SK-N-SH treated with all-trans-retinoic acid at 6 μM for 48 hours (cell line): ENCODE data around the gene APOLD1.

ENCODE experiments used
- ATAC-seq: fragments of 200-7000 bp; cut with Tn5 transposase; 3 replicates; pipeline ENCODE4 v1.9.1; 2020; ENCODE audit warnings: mild to moderate bottlenecking, moderate library complexity
- ARNTL ChIP-seq: fragments of 450-650 bp; formaldehyde crosslinking; IDR thresholded peaks from 2 replicates; pipeline ENCODE4 v1.5.0; 2020; ENCODE audit warnings: low read depth, mild to moderate bottlenecking, moderate library complexity, borderline replicate concordance
- BACH2 ChIP-seq: fragments of 250-450 bp; sonication (Bioruptor Pico); IDR thresholded peaks from 2 replicates; pipeline ENCODE4 v1.9.0; 2021; ENCODE audit warnings: mild to moderate bottlenecking, borderline replicate concordance
- CSDC2 ChIP-seq: fragments of 250-450 bp; sonication (Bioruptor Pico); IDR thresholded peaks from 2 replicates; pipeline ENCODE4 v1.5.0; 2020; ENCODE audit warnings: mild to moderate bottlenecking, moderate library complexity
- ESRRG ChIP-seq: fragments of 250-450 bp; sonication (Bioruptor Pico); IDR thresholded peaks from 2 replicates; pipeline ENCODE4 v1.6.1; 2021; ENCODE audit warnings: mild to moderate bottlenecking
- GLIS3 ChIP-seq: fragments of 250-450 bp; sonication (Bioruptor Pico); IDR thresholded peaks from 2 replicates; pipeline ENCODE4 v1.5.0; 2020; ENCODE audit warnings: mild to moderate bottlenecking, moderate library complexity
- ISL1 ChIP-seq: fragments of 250-450 bp; sonication (Bioruptor Pico); IDR thresholded peaks from 2 replicates; pipeline ENCODE4 v2.1.2; 2022; ENCODE audit warnings: mild to moderate bottlenecking, moderate library complexity
- OSR1 ChIP-seq: fragments of 250-450 bp; sonication (Bioruptor Pico); IDR thresholded peaks from 2 replicates; pipeline ENCODE4 v1.8.0; 2022; ENCODE audit warnings: moderate library complexity, mild to moderate bottlenecking, inconsistent platforms
- PATZ1 ChIP-seq: fragments of 250-450 bp; sonication (Bioruptor Pico); IDR thresholded peaks from 2 replicates; pipeline ENCODE4 v1.8.0; 2020; ENCODE audit warnings: mild to moderate bottlenecking, moderate library complexity, borderline replicate concordance
- POU6F1 ChIP-seq: fragments of 250-450 bp; sonication (Bioruptor Pico); IDR thresholded peaks from 2 replicates; pipeline ENCODE4 v1.8.0; 2021; ENCODE audit warnings: low read depth, mild to moderate bottlenecking, moderate library complexity, borderline replicate concordance
- PPARA ChIP-seq: fragments of 250-450 bp; sonication (Bioruptor Pico); IDR thresholded peaks from 2 replicates; pipeline ENCODE4 v1.5.0; 2020; ENCODE audit warnings: mild to moderate bottlenecking, borderline replicate concordance
- RARB ChIP-seq: fragments of 250-450 bp; sonication (Bioruptor Pico); IDR thresholded peaks from 2 replicates; pipeline ENCODE4 v1.8.0; 2021; ENCODE audit warnings: mild to moderate bottlenecking, moderate library complexity
- SNAI2 ChIP-seq: fragments of 250-450 bp; sonication (Bioruptor Pico); IDR thresholded peaks from 2 replicates; pipeline ENCODE4 v1.5.0; 2020; ENCODE audit warnings: mild to moderate bottlenecking, moderate library complexity
- TCF4 ChIP-seq: fragments of 250-450 bp; sonication (Bioruptor Pico); IDR thresholded peaks from 2 replicates; pipeline ENCODE4 v1.8.0; 2021; ENCODE audit warnings: mild to moderate bottlenecking, moderate library complexity, borderline replicate concordance
- ZC3H10 ChIP-seq: fragments of 250-450 bp; sonication (Bioruptor Pico); IDR thresholded peaks from 2 replicates; pipeline ENCODE4 v1.5.1; 2021; ENCODE audit warnings: mild to moderate bottlenecking, moderate library complexity
- ZFP30 ChIP-seq: fragments of 450-650 bp; formaldehyde crosslinking; IDR thresholded peaks from 2 replicates; pipeline ENCODE4 v1.5.0; 2022; ENCODE audit warnings: mild to moderate bottlenecking, moderate library complexity
- ZNF565 ChIP-seq: fragments of 450-650 bp; formaldehyde crosslinking; conservative IDR thresholded peaks from 2 replicates; pipeline ENCODE4 v1.5.0; 2020; ENCODE audit warnings: low read depth, mild to moderate bottlenecking, moderate library complexity
- ZNF70 ChIP-seq: fragments of 450-650 bp; formaldehyde crosslinking; IDR thresholded peaks from 2 replicates; pipeline ENCODE4 v1.5.0; 2020; ENCODE audit warnings: mild to moderate bottlenecking, moderate library complexity
- TF ChIP-seq, protein P1 (sequence below): fragments of 250-450 bp; sonication (Bioruptor Pico); IDR thresholded peaks from 2 replicates; pipeline ENCODE4 v1.5.0; 2020; ENCODE audit warnings: mild to moderate bottlenecking, moderate library complexity
- TF ChIP-seq, protein P2 (sequence below): fragments of 250-450 bp; sonication (Bioruptor Pico); IDR thresholded peaks from 2 replicates; pipeline ENCODE4 v1.5.1; 2020; ENCODE audit warnings: low read depth, mild to moderate bottlenecking, moderate library complexity

The APOLD1 gene

DNA sequence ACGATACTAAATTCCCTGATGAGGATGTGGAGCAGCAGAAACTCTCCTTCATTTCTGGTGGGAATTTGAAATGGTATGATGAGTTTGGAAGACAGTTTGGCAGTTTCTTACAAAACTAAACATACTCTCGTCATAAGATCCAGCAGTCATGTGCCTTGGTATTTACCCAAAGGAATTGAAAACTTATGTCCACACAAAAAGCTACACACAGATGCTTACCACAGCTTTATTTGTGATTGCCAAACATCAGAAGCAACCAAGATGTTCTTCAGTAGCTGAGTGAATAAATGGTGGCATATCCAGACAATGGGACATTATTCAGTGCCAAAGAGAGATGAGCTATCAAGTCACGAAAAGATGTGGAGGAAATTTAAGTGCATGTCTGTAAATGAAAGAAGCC is 10.7 kb upstream of the APOLD1 start (continued):
- TF ChIP-seq ESRRG (CRISPR knock-in tag) (no peak), SNAI2 (CRISPR knock-in tag) (no peak), ZFP30 (CRISPR knock-in tag) (no peak), TCF4 (CRISPR knock-in tag) (no peak), ISL1 (CRISPR knock-in tag) (no peak), CSDC2 (CRISPR knock-in tag) (no peak)

DNA sequence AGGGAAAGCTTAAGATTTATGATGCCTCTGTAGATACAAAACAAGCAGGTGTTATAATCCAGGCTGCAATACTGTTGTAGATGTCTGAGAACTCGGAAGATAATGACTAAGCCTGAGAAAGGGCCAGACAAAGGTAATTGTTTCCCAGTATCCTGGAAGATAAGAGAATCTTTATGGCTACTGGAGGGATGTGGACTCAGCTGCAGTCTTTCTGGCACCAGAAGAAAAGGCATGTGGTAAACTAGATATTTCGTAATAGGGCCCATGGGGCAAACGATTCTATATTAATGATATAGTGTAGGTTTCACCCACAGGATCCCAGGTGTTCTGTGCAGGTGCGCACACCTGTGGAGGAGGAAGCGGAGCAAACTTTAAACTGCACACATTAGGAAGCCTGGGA is 9.2 kb upstream of the APOLD1 start:
- TF ChIP-seq GLIS3 (CRISPR knock-in tag) (no peak), ISL1 (CRISPR knock-in tag) (peak; percentile 67), PATZ1 (CRISPR knock-in tag) (no peak)

GRCh38 chr12:12777092-12777491 is 8.4 kb upstream of the APOLD1 start:
- ATAC-seq: no peak
- no peak for TF ChIP-seq POU6F1 (CRISPR knock-in tag)
- TF ChIP-seq ESRRG (CRISPR knock-in tag): no peak
- no peak for TF ChIP-seq ZNF70
- TF ChIP-seq, protein P1, sequence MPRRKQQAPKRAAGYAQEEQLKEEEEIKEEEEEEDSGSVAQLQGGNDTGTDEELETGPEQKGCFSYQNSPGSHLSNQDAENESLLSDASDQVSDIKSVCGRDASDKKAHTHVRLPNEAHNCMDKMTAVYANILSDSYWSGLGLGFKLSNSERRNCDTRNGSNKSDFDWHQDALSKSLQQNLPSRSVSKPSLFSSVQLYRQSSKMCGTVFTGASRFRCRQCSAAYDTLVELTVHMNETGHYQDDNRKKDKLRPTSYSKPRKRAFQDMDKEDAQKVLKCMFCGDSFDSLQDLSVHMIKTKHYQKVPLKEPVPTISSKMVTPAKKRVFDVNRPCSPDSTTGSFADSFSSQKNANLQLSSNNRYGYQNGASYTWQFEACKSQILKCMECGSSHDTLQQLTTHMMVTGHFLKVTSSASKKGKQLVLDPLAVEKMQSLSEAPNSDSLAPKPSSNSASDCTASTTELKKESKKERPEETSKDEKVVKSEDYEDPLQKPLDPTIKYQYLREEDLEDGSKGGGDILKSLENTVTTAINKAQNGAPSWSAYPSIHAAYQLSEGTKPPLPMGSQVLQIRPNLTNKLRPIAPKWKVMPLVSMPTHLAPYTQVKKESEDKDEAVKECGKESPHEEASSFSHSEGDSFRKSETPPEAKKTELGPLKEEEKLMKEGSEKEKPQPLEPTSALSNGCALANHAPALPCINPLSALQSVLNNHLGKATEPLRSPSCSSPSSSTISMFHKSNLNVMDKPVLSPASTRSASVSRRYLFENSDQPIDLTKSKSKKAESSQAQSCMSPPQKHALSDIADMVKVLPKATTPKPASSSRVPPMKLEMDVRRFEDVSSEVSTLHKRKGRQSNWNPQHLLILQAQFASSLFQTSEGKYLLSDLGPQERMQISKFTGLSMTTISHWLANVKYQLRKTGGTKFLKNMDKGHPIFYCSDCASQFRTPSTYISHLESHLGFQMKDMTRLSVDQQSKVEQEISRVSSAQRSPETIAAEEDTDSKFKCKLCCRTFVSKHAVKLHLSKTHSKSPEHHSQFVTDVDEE: no peak
- no peak for TF ChIP-seq ZC3H10 (CRISPR knock-in tag)
- TF ChIP-seq ZFP30 (CRISPR knock-in tag): no peak
- no peak for TF ChIP-seq ARNTL
- TF ChIP-seq RARB (CRISPR knock-in tag): no peak
- no peak for TF ChIP-seq PPARA (CRISPR knock-in tag)
- TF ChIP-seq CSDC2 (CRISPR knock-in tag): no peak
- TF ChIP-seq TCF4 (CRISPR knock-in tag): no peak
- TF ChIP-seq OSR1 (CRISPR knock-in tag): no peak
- no peak for TF ChIP-seq BACH2 (CRISPR knock-in tag)

More for the DNA sequence above, 9.2 kb upstream of the APOLD1 start:
- no peak for ATAC-seq

DNA sequence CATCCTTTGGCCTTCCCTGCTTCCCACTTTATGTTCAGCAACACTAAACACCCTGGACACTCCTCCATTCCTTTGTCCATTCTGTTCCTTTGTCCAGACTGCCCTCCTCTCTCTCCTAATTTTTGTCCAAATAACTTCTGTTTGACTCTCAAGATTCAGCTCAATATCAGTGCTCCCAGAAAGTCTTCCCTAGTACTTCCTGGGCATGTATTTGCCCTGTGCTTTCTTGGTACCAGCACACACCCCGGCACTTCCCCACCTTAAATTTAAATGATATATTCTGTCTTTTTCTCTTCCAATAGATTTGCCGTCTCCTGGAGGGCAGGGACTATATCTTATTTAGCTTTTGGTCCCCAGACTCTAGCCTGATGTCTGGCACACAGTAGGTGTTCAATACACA is 6.5 kb upstream of the APOLD1 start:
- TF ChIP-seq PPARA (CRISPR knock-in tag) (no peak), ISL1 (CRISPR knock-in tag) (no peak), ZFP30 (CRISPR knock-in tag) (no peak), GLIS3 (CRISPR knock-in tag) (no peak), ESRRG (CRISPR knock-in tag) (no peak), ZNF565 (CRISPR knock-in tag) (no peak)
- TF ChIP-seq, protein P2, sequence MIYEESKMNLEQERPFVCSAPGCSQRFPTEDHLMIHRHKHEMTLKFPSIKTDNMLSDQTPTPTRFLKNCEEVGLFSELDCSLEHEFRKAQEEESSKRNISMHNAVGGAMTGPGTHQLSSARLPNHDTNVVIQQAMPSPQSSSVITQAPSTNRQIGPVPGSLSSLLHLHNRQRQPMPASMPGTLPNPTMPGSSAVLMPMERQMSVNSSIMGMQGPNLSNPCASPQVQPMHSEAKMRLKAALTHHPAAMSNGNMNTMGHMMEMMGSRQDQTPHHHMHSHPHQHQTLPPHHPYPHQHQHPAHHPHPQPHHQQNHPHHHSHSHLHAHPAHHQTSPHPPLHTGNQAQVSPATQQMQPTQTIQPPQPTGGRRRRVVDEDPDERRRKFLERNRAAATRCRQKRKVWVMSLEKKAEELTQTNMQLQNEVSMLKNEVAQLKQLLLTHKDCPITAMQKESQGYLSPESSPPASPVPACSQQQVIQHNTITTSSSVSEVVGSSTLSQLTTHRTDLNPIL (CRISPR knock-in tag): no peak
- TF ChIP-seq, protein P1: no peak
- ATAC-seq: no peak
